SHP77 treated with DMSO at 0.1 percent for 48 hours (cell line): Measurements from ENCODE around the gene CDH23.

Source experiments
- DNase-seq: peaks from one replicate; lab custom pipeline; 2025; lab: John Stamatoyannopoulos, UW

CDH23 gene

GRCh38 chr10:71605263-71605962 is 208.7 kb downstream of the CDH23 start:
- no peak for DNase-seq

DNA sequence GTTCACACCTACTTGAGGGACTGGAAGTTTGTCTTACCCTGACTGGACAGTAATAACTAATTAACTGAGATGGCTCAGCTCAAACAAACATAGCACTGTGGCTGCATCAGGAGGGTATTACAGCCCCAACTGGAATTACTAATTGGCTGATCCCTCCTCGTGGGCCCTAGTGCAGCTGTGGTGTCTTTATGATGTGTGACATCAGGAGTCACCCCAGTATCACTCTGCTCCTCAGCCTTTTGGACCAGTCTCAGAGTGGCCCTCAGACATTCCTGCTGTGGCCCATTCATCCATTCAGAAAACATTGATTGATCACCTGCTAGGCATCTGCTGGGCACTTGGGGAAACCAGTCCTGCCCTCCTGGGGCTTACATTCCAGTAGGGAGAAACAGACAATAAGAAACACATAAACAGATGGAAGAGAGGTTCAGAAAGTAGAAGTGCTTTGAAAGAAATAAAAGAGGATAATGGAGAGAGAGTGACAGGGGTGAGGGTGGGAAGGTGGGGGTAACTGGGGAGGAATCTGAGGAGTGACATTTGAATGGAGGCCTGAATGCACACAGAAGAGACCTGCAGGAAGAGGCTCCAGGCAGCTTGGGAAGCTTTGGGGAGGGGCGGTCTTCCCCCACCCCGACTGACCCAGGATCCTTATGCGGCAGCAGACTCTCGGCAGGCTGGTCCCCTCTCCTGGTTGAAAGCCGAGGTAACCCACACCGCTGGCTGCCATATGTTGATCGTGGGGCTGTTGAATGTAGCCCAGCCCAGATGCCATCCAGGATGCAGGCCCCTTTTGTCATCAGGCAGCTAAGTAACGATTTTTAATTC is 209.7 kb downstream of the CDH23 start:
- DNase-seq: no peak

DNA sequence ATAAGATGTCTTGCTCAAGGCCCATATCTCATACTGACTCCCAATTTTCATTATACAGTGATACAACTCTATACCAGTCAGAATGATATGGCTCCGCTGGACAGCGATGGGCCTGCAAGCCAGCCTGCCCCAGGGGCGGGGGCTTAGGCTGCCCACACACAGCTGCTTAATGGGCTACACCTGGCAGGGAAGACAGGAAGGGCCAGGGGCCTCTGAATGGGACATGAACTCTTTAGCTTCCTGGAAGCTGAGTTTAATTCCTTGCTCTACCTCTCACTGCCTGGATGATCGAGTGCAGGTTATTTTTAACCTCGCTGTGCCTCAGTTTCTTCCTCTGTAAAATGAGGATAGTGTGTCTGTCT is 210.3 kb downstream of the CDH23 start:
- DNase-seq: no peak

DNA sequence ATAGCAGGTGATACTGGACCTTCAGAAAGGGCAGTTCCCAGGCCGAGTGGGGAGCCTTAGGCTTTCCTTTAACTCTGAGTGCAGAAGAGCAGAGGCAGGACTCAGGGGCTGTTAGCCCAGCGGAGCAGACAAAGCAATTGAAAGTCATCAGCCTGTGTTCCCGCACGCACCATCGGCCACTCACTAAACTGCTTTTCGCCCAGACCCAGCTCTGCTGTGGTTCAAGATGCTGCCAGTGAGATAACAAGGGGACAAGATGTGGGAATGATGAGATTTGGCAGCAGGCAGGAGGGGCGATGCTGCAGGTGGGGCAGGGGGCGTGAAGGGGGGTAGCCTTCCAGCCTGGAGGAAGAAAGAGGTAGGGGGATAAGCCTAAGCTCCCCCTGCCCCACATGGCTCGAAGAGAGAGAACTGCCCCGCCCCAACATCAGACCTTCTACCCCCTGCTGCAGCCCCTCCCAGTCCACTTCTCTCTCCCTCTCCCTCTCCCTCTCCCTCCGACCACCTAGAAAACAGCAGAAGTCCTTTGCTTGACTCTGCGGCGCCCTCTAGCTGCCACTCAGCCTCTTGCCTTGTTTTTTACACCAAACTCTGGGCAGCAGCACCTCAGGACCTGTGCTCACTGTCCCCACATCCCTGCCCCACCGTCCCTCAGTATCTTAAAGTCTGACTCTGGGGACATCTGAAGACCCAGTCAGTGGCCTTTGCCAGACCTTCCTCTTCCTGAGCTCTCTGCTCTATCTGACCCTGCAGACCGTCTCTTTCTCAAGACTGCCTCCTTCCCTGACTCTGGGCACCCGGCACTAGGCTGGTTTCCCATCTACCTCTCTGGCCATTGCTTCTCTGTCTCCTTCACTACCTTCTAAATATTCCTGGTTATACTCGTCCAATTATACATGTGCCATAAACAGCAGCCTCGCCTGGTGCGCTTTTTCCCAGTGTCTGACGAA is 212.4 kb downstream of the CDH23 start:
- no peak for DNase-seq

- no peak for DNase-seq
Measured at GRCh38 chr10:71610651-71611050, 213.9 kb downstream of the CDH23 start.

GRCh38 chr10:71611131-71611530 is 214.4 kb downstream of the CDH23 start:
- no peak for DNase-seq

DNA sequence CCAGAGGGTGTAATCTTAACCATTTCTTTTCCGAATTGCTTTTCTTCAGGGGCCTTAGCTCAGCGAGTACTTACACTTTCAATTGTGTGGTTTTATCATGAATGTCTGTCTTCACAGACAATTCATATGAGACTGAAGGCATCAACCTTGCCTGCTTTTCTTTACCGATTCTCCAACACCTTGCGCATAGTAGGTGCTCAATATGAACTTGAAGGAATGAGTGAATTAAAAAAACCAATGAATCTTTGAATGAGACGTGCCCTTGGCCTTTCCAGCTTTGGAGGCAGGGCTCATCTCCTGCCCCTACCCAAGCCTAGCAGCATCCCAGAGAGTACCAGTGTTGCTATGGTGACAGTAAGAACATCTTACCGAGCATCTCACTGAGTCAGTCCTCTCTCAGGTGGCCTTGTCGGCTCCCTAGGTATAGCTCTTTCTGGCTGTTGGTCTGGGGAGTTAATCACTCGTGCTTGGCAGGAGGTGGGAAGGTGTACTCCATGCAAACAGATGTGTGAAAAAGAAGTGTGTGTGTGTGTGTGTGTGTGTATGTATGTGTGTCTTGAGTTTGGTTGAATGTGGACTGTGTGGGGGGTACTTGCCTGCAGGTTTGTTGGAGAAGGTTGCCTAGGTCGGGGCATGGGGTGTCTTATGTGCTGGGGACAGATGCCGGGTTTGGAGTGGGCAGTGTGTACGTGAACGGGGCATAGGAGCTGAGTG is 215.1 kb downstream of the CDH23 start:
- DNase-seq: no peak

- DNase-seq: no peak
Measured at GRCh38 chr10:71613261-71613777, 216.6 kb downstream of the CDH23 start.

DNA sequence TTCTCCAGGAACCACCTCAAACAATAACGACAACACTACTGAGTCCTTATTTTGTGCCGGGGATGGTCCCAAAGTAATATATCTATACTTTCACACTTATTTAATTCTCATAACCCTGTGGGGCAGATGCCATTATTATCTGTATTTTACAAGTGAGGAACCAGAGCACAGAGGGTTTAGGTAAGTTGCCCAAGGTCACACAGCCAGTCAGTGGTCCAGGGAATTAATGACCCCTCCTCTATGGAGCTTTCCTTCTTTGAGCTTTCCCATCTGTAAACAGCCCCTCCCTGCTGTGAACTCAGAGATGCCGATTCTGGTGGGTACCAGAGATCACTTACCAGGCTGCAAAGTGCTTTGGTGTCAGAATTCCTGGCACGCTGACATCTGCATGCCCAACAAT is 217.2 kb downstream of the CDH23 start:
- no peak for DNase-seq

GRCh38 chr10:71614946-71615345 is 218.2 kb downstream of the CDH23 start:
- DNase-seq: no peak

DNA sequence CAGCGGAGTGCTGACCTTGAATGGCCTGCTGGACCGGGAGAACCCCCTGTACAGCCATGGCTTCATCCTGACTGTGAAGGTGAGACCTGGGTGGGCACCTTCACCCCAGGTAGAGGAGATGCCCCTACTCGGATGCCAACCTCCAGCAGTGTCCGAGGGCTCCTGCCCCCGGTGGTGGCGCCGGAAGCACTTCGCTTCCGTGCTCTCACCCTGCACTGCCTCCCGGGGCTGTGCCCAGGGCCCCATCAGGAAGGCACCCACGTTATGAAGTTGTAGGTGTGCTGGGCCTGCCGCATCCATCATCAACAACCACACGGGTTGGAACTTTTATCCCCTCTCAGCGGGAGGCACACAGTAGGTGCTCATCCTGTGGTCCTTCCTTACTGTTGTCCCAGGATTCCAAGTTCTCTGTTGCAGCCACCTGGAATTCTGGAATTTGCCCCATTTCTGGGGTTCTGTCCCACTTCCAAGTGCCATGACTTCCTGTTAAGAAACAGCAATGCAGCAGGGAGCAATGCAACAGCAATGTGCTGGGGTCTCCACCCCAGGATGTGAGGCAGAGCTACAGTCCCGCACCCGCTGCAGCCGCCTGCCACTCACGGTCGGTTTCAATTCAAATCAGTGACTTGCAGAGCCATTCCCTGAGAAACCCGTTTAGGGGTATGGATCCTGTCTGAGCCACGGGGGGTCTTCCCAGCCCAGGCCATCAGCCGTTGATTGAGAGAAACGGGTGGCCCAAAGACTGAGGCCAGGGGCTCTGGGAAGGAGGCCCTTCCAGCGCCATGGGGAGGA is 219.0 kb downstream of the CDH23 start:
- no peak for DNase-seq

GRCh38 chr10:71616817-71617654 is 220.3 kb downstream of the CDH23 start:
- DNase-seq: no peak

GRCh38 chr10:71618176-71618575 is 221.5 kb downstream of the CDH23 start:
- DNase-seq: no peak

GRCh38 chr10:71618598-71618997 is 221.9 kb downstream of the CDH23 start:
- no peak for DNase-seq

DNA sequence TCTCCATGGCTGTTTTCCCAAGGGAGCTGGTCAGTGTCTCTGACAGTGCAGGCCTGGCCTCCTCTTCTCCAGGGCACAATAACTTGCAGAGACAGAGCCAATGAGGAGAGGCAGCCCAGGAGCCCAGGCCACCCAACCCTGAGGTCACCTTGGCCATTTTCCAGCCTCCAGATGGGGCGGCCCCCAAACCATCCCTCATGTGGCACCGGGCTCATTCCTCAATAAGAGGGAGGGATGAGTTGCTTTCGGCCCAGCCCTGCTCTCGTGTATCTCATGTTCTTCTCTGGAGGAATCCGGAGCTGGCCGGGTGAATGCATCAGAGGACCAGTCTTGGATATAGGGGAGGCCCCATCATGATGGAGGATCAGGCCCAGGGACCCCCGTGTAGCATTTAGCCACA is 223.9 kb downstream of the CDH23 start:
- DNase-seq: no peak

- no peak for DNase-seq
Measured at GRCh38 chr10:71621231-71622153, 224.8 kb downstream of the CDH23 start.

DNA sequence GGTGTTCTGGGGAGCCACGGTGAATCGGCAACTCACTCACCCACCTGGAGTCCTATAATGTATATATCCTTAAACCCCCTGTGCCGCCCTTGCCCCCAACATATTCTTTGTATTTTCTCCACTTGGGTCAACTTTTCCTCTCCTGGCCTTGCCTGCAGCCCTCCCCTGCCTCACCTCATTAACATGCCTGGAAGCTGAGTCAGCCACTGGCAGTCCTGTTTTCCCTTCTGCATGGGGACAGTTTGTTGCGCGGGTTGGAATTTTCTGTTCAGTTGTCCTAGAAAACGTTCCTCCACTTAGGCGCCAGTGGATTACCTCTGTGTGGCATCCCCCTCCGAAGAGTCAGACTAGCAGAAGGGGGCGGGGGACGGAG is 225.4 kb downstream of the CDH23 start:
- no peak for DNase-seq

DNA sequence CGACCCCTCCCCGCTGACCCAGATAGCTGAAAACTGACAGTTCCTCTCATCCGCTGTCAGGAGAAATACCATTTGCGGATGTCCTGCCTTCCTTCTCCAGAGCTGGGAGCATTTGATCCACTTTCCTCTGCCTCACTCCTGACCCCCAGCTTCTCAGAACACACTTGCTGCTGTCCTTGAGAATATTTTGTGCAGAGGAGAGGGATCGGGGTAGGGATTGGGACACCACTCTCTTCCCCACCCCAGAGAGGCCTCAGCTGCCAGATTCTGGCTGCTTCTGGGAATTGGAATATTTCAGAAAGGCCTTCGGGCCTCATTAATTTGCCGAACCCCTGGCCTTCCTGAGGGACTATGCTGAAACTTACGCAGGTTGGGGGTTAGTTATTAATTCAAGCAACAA is 225.9 kb downstream of the CDH23 start:
- DNase-seq: no peak
